Liver (tissue), 9 donors: ENCODE measurements around the gene P2RY8. TPM values are rescaled to one million over a fixed set of nuclear protein-coding genes. Genes with fewer than 3 reads are reported as not detected.

Source experiments
- DNase-seq: peaks from one replicate; pipeline ENCODE4 v3.0.0-alpha.2; 2017; ENCODE audit warnings: low spot score
- H3K27ac ChIP-seq, 2 donors: one replicate each; pipeline ENCODE4 v1.7.0; 2013; ENCODE audit warnings: inconsistent platforms in 2 of 2, low read length in 2 of 2, control low read depth in 1 of 2, low read depth in 1 of 2, mild to moderate bottlenecking in 1 of 2
- H3K27me3 ChIP-seq, 4 donors: one replicate each; pipeline versions ENCODE4 v1.6.1 to v1.7.0; 2013; ENCODE audit warnings: low read length in 3 of 4, inconsistent platforms in 1 of 4, mild to moderate bottlenecking in 1 of 4, moderate library complexity in 1 of 4; ENCODE audit not compliant: control insufficient read depth in 4 of 4, insufficient read depth in 4 of 4
- H3K36me3 ChIP-seq, 4 donors: one replicate each; pipeline versions ENCODE4 v1.6.1 to v1.7.0; 2013; ENCODE audit warnings: low read length in 3 of 4, mild to moderate bottlenecking in 3 of 4, low read depth in 1 of 4, moderate library complexity in 1 of 4; ENCODE audit not compliant: control insufficient read depth in 4 of 4, insufficient read depth in 3 of 4
- H3K4me1 ChIP-seq, 4 donors: one replicate each; pipeline versions ENCODE4 v1.6.1 to v1.7.0; 2013; ENCODE audit warnings: low read length in 3 of 4, mild to moderate bottlenecking in 3 of 4, moderate library complexity in 1 of 4; ENCODE audit not compliant: control insufficient read depth in 4 of 4, insufficient read depth in 4 of 4
- H3K4me3 ChIP-seq, 3 donors: one replicate each; pipeline versions ENCODE4 v1.6.1 to v1.7.0; 2013; ENCODE audit warnings: low read length in 3 of 3, control low read depth in 1 of 3, low read depth in 1 of 3, mild to moderate bottlenecking in 1 of 3
- H3K9ac ChIP-seq, 2 donors: one replicate each; pipeline ENCODE4 v1.7.0; 2013; ENCODE audit warnings: low read length in 2 of 2, mild to moderate bottlenecking in 2 of 2, moderate library complexity in 2 of 2, control low read depth in 1 of 2, low read depth in 1 of 2
- H3K9me3 ChIP-seq, 4 donors: one replicate each; pipeline versions ENCODE4 v1.6.1 to v1.7.0; 2013; ENCODE audit warnings: low read length in 3 of 4; ENCODE audit not compliant: control insufficient read depth in 4 of 4
- ATF3 ChIP-seq: IDR thresholded peaks from 2 replicates; pipeline ENCODE4 v1.6.1; 2016; ENCODE audit warnings: antibody characterized with exemption
- CTCF ChIP-seq: fragments of 150-350 bp; IDR thresholded peaks from 2 replicates; pipeline ENCODE4 v1.5.1; 2017; ENCODE audit warnings: improper control_type of control experiment, low read depth, low read length; ENCODE audit not compliant: missing input control
- EGR1 ChIP-seq, 2 donors: IDR thresholded peaks; 2 replicates each; pipeline ENCODE4 v1.6.1; 2016 to 2018; ENCODE audit warnings: antibody characterized with exemption in 2 of 2, low read depth in 2 of 2
- FOXA1 ChIP-seq: IDR thresholded peaks from 2 replicates; pipeline ENCODE4 v1.6.1; 2016; ENCODE audit warnings: antibody characterized with exemption
- FOXA2 ChIP-seq: IDR thresholded peaks from 2 replicates; pipeline ENCODE4 v1.6.1; 2016; ENCODE audit warnings: antibody characterized with exemption
- GABPA ChIP-seq, 2 donors: IDR thresholded peaks in 1 of 2; conservative IDR thresholded peaks in 1 of 2; 2 replicates each; pipeline ENCODE4 v1.6.1; 2016; ENCODE audit warnings: antibody characterized with exemption in 2 of 2, mild to moderate bottlenecking in 1 of 2, moderate library complexity in 1 of 2
- HNF4A ChIP-seq, 2 donors: conservative IDR thresholded peaks; 2 replicates each; pipeline ENCODE4 v1.6.1; 2016; ENCODE audit warnings: antibody characterized with exemption in 2 of 2, mild to moderate bottlenecking in 2 of 2
- HNF4G ChIP-seq: IDR thresholded peaks from 2 replicates; pipeline ENCODE4 v1.6.1; 2016; ENCODE audit warnings: antibody characterized with exemption
- JUND ChIP-seq, 2 donors: IDR thresholded peaks; 2 replicates each; pipeline ENCODE4 v1.6.1; 2016; ENCODE audit warnings: antibody characterized with exemption in 2 of 2
- MAX ChIP-seq: IDR thresholded peaks from 2 replicates; pipeline ENCODE4 v1.6.1; 2016; ENCODE audit warnings: antibody characterized with exemption
- NR2F2 ChIP-seq: IDR thresholded peaks from 2 replicates; pipeline ENCODE4 v1.6.1; 2016; ENCODE audit warnings: antibody characterized with exemption
- RAD21 ChIP-seq, 2 donors: IDR thresholded peaks; 2 replicates each; pipeline ENCODE4 v1.6.1; 2016; ENCODE audit warnings: antibody characterized with exemption in 2 of 2, mild to moderate bottlenecking in 2 of 2
- REST ChIP-seq: IDR thresholded peaks from 2 replicates; pipeline ENCODE4 v1.6.1; 2016; ENCODE audit warnings: antibody characterized with exemption, mild to moderate bottlenecking
- RXRA ChIP-seq, 2 donors: IDR thresholded peaks; 2 replicates each; pipeline ENCODE4 v1.6.1; 2017 to 2018; ENCODE audit warnings: antibody characterized with exemption in 2 of 2, mild to moderate bottlenecking in 1 of 2
- SP1 ChIP-seq: IDR thresholded peaks from 2 replicates; pipeline ENCODE4 v1.6.1; 2018; ENCODE audit warnings: antibody characterized with exemption, mild to moderate bottlenecking
- TAF1 ChIP-seq: conservative IDR thresholded peaks from 2 replicates; pipeline ENCODE4 v1.6.1; 2016; ENCODE audit warnings: antibody characterized with exemption, mild to moderate bottlenecking
- YY1 ChIP-seq: IDR thresholded peaks from 2 replicates; pipeline ENCODE4 v1.6.1; 2016; ENCODE audit warnings: antibody characterized with exemption, mild to moderate bottlenecking
- ZBTB33 ChIP-seq: IDR thresholded peaks from 2 replicates; pipeline ENCODE4 v1.6.1; 2016; ENCODE audit warnings: antibody characterized with exemption
- WGBS: extraction: QIAGEN DNeasy Blood & Tissue Kit; methylation state at CpG from one replicate; pipeline ENCODE4 v1.1.7; 2013; 5-methylcytosine and 5-hydroxymethylcytosine counted together
- polyA plus RNA-seq, 2 donors: library from polyadenylated mRNA; stranded (reverse) in 1 of 2; unstranded in 1 of 2; fragments of 200-250 nt in 1 of 2; fragments of >200 nt in 1 of 2; fragmentation: Nextera tagmentation in 1 of 2; extraction: Ambion mirVana in 1 of 2; gene quantifications; one replicate each; pipeline versions ENCODE4 v1.2.1 to v1.2.3, GENCODE V29; 2013 to 2015
- total RNA-seq, 2 donors: library from RNA; depleted of rRNA; stranded (reverse); fragments of >200 nt; gene quantifications; one replicate each; pipeline ENCODE4 v1.2.3, GENCODE V29; 2014
- donor health status: healthy.
- donor health status: healthy.
- donor health status: healthy.
- donor health status: healthy.
- donor health status: healthy.

Gene P2RY8
- total and polyA plus RNA-seq, 4 donors, result 0.24 to 4.4 (median 0.59) TPM

GRCh38 chrX:1493877-1494510 lies 43.0 kb downstream of the P2RY8 start (continued):
- TF ChIP-seq CTCF, result no peak
- no peak for TF ChIP-seq HNF4A (conservative IDR thresholded peaks at IDR 0.05)
- TF ChIP-seq RXRA (IDR thresholded peaks at IDR 0.05), result no peak
- no peak for TF ChIP-seq EGR1 (IDR thresholded peaks at IDR 0.05; ENCODE audit: low read depth in 2 of 2)
- no peak for TF ChIP-seq RAD21 (IDR thresholded peaks at IDR 0.05)
- TF ChIP-seq FOXA1, result no peak
- TF ChIP-seq ATF3, result no peak

GRCh38 chrX:1493412-1493811 lies 43.6 kb downstream of the P2RY8 start:
- H3K36me3 ChIP-seq, result no peaks in the 10 kb centered on the region
- no peak overlapping the region for H3K4me3 ChIP-seq
- 38% methylated on average over 16 of the region's 16 CpGs for WGBS
- no peak overlapping the region for H3K9ac ChIP-seq
- peaks cover 0 to 4% (median 0%) of the 10 kb centered on the region in 4 donors for H3K4me1 ChIP-seq
- no peak for DNase-seq
- peaks cover 0 to 6% (median 0%) of the 10 kb centered on the region in 4 donors for H3K9me3 ChIP-seq
- H3K27ac ChIP-seq, result no peak overlapping the region
- no peaks in the 10 kb centered on the region for H3K27me3 ChIP-seq
- TF ChIP-seq ZBTB33 (no peak), RAD21 (IDR thresholded peaks at IDR 0.05) (no peak), SP1 (no peak), MAX (no peak), FOXA2 (no peak), CTCF (no peak), NR2F2 (no peak), TAF1 (no peak), YY1 (no peak), HNF4G (no peak), ATF3 (no peak), REST (no peak), RXRA (IDR thresholded peaks at IDR 0.05) (no peak), HNF4A (conservative IDR thresholded peaks at IDR 0.05) (no peak), GABPA (IDR thresholded peaks at IDR 0.05 in 1 of 2, conservative IDR thresholded peaks at IDR 0.05 in 1 of 2) (no peak), JUND (IDR thresholded peaks at IDR 0.05) (no peak), EGR1 (IDR thresholded peaks at IDR 0.05; ENCODE audit: low read depth in 2 of 2) (no peak), FOXA1 (no peak)
